ENCODE data around the gene NCF4.

- TF ChIP-seq, protein P1, sequence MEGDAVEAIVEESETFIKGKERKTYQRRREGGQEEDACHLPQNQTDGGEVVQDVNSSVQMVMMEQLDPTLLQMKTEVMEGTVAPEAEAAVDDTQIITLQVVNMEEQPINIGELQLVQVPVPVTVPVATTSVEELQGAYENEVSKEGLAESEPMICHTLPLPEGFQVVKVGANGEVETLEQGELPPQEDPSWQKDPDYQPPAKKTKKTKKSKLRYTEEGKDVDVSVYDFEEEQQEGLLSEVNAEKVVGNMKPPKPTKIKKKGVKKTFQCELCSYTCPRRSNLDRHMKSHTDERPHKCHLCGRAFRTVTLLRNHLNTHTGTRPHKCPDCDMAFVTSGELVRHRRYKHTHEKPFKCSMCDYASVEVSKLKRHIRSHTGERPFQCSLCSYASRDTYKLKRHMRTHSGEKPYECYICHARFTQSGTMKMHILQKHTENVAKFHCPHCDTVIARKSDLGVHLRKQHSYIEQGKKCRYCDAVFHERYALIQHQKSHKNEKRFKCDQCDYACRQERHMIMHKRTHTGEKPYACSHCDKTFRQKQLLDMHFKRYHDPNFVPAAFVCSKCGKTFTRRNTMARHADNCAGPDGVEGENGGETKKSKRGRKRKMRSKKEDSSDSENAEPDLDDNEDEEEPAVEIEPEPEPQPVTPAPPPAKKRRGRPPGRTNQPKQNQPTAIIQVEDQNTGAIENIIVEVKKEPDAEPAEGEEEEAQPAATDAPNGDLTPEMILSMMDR (conservative IDR thresholded peaks at IDR 0.05; ENCODE audit: low read depth, low read length) = no peak
- no peak for TF ChIP-seq EZH2 (IDR thresholded peaks at IDR 0.05; ENCODE audit: borderline replicate concordance, low read depth, low read length, poor library complexity, severe bottlenecking)
Observed at GRCh38 chr22:36872084-36872483, 11.3 kb downstream of the NCF4 start.
